GM18517 (cell line): ENCODE measurements around the gene LCT.

Experiments
- ATAC-seq: cut with Tn5 transposase; IDR thresholded peaks from one replicate; pipeline ENCODE4 v1.9.1; 2021; ENCODE audit warnings: mild to moderate bottlenecking, moderate library complexity; ENCODE audit not compliant: unreplicated experiment

The LCT gene

DNA sequence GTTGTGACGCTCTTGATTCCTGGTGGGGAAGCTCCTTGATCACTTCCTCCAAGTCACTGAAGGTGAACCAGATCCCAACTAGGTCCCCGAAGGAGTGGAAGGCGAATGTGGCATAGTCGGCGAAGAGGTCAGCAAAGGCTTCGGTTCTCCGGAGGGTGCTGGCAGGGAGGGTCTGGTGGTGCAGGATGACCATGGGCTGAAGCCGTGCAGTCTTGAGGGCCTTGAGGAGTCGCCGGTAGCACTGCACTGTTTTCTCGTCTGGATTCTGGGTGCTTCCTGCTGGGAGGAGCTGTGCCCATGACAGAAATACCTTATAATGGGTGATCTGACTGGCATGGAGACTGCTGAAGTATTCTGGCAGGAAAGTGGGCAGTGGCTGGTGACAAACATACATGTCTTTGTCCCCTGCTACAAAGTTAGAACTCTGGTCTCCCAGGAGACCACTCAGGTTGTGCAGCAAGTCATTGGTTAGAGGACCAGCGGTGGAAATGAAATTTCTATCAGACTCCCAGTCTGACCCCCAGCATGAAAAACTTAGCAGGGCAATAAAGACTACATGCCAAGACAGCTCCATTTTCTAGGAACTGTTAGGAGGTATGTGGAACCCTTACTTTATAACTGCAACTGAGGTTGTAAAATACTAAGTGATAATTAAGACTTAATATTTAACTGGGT, at the start of gene LCT:
Gene LCT, minus strand, starts transcription at position 589 of the 675 bp plus-strand sequence. Its CDS starts 15 bp downstream, at position 574.
- no peak for ATAC-seq

DNA sequence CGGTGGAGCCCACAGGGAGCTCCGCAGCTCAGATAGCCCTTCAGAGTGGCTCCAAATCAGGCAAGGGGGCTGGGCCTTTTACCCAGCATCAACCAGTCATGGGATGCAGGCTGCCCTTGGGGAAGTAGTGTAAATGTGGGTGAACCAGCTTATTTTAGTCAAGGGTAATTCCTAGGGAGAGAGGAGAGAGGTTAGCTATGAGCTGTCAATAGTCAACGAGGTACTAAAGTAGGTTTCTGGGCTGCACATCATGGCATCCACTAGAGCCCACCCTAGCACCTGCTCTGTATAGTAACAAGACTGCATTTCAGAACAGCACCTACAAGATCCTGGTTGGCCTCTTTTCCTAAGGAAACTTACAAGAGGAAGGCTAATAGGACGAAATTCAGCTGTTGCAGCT, 48.7 kb upstream of the LCT start:
- ATAC-seq = no peak

DNA sequence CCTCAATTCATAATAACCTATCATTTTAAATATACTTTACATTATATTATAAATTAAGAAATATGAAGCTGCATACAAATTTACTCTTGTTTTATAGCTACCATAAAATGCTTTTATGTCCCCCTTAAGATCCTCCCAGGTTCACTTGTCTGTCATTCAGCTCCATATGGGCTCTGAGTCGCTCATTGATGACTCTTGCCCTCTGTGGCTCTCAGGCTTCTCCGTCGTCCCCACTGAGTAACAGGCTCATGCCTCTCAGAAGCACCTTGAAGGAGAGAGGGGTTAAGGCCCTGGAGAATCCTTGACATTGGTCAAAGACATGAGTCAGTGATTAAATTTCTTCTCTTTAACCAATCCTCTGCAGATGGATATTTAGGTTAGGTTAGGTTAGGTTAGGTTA, 45.4 kb upstream of the LCT start:
- no peak for ATAC-seq

DNA sequence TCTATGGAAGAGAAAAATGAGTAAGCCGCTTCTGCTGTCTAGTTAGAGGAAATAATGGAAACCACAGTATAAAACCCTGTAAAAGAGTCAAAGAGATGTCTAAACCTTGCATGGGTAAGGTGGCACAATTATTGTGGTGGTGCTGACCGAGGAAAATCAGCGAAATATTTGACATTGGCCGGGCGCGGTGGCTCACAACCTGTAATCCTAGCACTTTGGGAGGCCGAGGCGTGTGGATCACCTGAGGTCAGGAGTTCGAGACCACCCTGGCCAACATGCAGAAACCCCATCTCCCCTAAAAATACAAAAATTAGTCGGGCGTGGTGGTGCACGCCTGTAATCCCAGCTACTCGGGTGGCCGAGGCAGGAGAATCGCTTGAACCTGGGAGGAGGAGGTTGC, 39.8 kb upstream of the LCT start:
- peak; percentile 6 for ATAC-seq

DNA sequence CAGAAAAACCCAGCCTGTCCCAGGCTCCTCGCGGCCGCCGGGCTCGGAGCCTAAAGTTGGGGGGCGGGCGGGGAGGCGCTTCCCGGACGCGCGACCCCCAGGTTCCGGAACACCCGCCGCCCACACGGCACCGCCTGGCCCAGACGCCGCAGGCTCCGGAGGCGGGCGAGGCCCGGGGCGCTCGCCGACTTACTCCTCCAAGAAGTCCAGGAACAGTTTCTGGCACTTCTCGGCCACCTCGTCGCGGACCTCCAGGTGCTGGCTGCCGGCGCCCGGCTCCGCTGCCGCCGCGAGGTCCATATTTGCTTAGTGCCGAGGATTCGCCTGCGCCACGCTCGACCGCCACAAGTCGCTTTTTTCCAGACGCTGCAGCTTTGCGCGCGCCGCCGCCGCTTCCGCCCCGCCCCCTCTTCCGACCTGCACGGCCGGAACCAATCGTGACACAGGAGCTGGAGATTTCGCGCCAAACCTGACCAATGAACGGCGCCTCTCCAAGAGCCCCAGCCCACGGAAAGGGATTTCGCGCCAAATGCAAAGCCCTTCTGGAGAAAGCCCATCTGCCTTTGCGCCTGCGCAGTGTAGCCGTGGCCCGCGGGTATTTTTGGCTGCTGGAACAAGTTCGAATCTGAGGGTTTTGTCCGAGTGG, 39.2 kb upstream of the LCT start, which contains the start of gene MCM6:
Gene MCM6, minus strand, starts transcription at position 378 of the 646 bp plus-strand sequence. Its CDS starts 78 bp downstream, at position 300.
- ATAC-seq = peak; percentile 76

DNA sequence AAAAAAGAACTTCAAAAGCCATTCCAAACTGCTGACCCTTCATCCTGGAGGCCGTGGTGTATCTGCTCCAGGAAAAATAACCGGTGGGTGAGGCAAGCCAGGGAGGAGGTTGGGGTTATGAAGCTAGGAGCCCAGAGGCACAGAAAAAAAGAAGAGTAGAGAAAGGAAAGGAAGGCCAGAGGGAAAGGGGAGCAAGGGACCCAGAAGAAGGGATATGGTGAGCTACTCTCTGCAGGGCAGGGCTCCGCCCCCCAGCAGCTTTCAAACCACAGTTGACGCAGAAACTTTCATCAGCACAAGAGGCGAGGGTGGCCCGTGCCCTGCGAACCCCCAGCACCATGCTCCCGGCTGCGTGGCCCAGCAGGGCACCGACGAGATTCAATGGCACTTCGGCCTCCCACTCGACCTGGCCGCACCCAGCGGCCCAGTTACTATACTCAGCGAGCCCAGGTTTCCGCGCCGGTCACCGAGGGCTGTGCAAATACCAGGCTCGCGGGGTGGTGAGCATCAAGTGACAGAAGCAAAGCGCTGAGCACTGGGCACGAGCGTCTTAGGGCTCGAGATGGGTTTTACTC, 38.6 kb upstream of the LCT start:
- ATAC-seq = peak; percentile 68

DNA sequence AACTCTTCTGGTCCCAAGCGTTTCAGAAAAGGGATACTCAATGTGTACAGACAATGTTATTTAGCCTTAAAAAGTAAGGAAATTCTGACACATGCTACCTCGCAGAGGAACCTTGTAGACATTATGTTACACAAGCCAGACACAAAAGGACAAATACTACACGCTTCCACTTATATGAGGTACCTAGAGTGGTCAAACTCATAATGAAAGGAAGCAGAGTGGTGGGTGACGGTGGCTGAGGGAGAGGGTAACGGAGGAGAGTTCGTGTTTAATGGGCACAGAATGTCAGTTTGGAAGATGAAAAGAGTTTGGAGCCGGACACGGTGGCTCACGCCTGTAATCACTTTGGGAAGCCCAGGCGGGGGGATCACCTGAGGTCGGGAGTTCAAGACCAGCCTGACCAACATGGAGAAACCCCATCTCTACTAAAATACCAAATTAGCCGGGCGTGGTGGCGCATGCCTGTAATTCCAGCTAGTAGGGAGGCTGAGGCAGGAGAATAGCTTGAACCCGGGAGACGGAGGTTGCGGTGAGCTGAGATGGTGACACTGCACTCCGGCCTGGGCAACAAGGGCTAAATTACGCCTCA, 37.9 kb upstream of the LCT start:
- ATAC-seq = no peak

DNA sequence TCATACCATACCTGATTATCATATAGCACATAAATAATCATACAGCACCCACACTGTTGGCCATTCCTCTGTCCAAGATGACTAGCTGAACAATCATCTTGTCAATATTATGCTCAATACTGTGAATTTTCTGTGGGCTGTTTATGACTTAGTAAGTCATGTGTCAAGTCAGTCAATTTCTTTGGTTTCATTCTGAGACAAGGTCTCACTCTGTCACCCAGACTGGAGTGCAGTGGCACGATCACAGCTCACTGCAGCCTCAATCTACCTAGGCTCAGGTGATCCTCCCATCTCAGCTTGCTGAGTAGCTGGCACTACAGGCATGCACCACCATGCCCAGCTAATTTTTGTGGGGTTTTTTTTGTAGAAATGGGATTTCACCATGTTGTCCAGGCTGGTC, 33.6 kb upstream of the LCT start:
- ATAC-seq = no peak

DNA sequence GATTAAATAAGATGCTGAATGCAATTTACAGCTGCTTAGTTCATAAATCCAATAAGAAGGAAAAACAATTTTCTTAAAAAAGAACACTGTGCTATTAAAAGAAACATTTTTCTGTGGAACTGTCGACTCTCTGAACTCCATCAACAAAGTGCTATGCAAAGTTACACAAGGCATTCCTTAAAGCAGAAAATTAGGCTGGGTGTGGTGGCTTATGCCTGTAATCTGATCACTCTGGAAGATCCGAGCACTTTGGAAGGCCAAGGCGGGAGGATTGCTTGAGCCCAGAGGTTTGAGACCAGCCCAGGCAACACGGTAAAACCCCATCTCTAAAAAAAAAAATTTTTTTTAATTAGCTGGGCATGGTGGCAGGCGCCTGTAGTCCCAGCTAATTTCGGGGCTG, 26.2 kb upstream of the LCT start:
- ATAC-seq = no peak

DNA sequence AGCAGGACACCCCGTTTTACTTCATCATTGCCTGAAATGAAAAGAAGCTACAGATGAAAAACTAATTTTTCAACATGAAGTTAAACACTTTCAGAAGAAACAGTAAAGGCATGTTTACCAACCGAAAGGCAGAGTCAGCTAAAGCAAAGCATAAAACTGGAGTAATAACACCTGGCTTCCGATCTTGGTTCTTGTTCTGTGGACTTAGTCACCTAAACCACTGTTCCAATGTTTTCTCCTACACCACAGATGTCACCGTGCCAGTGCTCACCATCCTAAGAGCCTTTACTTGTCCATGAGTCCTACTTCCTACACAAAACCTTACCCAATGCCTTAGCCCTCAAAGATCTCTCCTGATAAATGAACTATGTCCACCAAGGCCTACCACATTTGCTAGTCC, 25.7 kb upstream of the LCT start:
- ATAC-seq = no peak

DNA sequence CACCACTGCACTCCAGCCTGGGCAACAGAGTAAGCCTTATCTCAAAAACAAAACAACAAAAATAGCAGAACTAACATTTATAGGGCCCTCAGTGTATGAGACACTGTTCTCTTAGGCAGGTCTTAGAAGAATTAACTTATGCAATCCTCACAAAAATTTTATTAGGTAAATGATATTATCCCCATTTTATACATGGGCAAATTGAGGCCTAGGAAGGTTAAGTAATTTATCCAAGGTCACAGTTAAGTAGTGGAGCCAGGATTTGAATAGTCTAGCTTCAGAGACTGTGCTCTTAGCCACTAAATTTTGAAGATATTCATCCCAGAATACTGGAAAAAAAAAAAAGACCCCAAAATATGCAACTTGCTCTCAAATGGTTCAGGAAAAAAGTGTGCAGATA, 16.4 kb upstream of the LCT start:
- no peak for ATAC-seq

DNA sequence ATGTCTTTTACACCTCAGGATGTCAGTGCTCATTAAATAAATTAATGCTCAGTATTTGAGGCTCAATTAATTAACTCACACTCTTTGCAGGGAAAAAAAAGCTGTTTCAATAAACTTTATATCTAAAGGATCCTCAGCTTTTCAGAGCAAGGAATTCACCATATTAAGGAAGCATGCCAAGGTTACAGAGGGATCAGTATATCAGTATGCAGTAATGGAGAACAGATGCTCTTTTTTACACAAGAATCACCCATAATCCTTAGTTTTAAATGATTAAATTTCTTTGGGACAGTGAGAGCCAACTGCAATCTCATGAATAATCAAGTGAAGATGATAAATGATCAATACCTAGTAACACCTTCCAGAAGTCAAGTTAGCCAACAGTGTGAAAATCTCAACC, 14.9 kb upstream of the LCT start:
- ATAC-seq = no peak

DNA sequence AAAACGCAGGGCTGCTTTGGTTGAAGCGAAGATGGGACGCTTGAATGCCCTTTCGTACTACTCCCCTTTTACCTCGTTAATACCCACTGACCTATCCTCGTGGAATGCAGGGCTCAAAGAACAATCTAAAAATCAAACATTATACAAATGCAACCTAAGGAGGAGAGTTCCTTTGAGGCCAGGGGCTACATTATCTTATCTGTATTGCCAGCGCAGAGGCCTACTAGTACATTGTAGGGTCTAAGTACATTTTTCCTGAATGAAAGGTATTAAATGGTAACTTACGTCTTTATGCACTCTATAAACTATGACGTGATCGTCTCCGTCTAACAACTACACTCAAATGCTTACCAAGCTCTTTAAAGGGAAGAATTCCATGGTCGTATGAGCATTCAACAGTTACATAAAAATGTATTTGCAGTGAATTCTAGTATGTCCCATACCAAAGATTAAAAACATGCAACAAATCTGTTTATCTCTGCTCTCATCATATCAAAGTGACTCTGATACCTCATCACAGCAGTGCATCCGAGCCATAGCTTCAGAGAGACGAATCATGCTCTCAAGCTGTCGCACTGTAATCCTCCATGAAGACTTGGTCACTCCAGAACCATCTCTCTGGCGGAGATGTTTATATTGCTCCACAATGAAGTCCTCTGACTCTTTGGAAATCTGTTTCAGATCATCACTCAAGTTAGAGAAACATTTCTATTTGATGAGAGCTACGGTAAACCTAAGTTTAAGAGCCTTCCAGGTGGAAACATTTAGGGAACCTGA, 14.1 kb upstream of the LCT start:
- no peak for ATAC-seq

DNA sequence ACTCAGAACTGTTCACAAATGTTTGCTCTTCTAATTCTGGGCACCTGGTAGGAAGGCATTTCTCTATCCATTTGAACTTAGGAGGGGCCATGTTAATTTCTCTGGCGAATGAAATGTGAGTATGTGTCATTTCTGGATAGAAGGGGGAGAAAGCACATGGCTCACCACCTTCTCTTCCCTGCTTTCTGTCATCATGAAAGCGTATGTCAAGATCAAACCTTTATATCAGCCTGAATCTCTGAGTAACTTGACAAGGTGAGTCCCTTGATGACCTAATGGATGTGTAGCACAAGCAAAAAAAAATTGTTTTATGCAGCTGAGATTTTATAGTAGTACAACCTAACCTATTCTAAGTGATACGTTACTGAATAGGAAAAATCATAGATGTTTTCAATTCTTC, 12.1 kb upstream of the LCT start:
- ATAC-seq = no peak

DNA sequence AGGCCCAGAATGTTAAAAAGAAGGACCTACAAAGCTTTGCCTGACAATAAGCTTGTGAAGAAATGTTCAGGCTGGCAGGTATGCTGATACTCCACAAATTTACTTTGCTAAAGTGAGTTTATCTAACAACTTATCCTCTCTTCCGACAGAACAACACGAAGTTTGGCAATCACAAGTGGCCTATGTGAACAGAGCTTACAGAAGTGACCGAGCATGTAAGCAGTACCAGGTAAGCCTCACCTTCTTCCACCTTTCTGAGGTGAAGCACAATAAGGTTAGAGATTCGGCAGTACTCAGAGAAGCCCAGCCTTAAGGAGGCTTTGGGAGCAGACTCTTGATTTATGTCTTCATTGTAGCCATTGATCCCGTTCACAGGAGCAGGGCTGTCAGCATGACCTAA, 9.0 kb upstream of the LCT start:
- ATAC-seq = no peak

DNA sequence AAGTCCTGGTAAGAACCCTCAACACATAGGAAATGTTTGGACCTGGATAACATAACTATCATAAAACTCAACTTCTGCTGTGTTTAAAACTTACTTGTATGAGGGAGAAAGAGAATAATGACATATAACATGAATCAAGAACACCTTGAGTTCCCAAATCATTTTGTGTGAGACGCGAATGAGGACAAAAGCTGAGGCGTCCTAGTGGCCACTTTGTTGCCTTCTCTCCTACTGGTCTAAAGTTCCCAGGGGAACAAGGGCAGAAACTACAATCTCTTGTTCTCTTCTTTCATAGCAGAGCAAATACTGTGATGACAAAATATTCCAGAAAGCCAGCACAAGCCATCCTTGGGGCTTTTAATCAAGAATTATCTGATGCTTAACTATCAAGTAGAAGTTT, 8.3 kb upstream of the LCT start:
- ATAC-seq = no peak

DNA sequence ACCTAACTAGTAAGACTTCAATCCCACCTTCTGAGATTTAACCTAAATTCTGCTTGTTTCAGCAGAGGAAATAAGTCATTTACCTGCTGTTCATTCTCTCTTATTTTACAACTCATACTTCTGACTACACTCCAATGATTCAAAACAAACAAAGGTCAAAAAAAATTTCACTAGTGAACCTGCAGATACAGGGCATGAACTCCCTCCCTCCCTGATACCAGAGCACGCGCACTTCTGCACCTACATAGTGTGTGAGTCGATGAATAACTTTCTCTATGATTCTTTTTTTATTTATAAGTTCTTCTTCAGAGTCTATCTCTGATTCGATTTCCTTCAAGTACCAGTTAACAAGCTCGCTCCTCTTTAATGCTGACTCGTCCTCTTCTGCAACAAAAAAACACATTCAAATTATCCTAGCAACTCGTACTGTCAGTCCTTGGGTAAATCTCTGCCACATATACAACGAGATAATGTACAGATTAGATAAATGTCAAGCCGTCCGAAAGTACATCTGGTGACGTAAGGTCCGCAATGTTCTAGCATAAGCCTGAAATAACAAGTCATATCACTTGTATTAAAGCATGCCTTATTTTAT, 7.4 kb upstream of the LCT start:
- ATAC-seq = no peak

DNA sequence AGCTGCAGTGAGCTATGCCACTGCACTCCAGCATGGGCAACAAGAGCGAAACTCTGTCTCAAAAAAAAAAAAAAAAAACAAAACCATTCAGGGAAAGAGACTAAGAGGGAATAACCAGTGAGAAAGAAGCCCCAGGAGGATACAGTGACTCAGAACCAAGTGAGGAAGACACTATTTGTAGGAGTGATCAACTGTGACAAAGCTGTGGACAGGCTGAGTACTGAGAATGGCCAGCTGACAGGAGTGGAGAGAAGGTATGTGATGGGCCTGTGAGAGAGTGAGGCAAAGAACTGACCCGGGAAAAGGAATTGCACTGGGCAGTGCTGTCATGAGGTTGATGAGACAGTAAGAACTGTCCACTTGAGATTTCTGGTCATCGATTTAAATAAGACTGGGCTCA, 6.7 kb upstream of the LCT start:
- no peak for ATAC-seq

DNA sequence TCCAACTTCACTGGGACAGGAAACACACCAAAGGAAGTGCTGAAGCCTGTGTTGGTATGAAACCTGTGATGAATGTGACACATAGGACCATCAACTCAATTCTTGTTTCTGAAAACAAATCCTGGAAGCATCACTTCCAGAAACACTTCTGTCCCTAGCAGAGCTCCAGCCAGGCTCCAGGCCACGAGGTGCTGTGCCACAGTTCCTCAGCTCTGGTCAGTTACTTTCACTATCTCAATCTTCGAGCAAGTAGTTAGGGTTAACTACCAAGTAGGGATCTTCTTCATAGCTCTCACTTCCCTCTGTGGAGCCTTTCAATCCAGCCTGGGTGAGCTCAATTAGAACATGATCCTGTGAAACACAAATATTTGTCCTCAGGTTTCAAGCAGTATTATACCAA, 3.6 kb upstream of the LCT start:
- ATAC-seq = no peak

DNA sequence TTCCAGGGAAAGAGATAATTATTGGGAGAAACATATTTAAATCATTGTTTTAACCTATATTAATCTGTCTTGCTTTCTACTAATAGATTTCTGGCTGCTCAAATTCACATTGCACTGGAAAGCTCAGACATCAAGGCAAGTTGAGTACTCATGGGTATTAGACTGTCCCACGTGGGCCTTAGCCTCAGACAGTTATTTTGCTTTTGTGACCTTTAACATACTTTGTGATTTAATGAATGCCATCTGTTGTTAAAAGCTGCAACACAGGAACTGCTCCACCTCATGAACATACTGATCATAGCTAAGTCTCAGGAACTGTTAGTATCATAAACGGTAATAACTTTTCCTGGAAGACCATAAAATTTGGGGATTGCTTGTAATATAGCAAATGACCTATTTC, 2.7 kb upstream of the LCT start:
- no peak for ATAC-seq

DNA sequence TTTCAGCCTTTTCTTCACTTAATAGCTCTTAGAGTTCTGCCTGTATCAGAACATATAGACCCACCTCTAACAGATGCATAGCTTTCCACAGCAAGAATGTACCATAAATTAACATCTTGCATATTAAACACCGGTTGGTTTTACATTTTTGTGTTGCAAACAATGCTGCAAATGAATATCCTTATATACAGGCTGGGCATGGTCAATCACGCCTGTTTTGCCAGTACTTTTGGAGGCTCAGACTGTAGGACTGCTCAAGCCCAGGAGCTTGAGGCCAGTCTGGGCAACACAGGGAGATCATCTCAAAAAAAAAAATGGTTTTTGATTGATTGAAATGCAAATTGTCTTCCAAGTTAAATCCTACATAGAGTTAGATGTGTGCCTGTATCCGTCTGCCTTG, 1.5 kb upstream of the LCT start:
- ATAC-seq = no peak
